GM21528 (cell line): Measurements from ENCODE around the gene DNPH1.
A peak's percentile ranks its signal among the peaks of the same experiment; 100 is the strongest.

Source experiments
- ATAC-seq: cut with Tn5 transposase; IDR thresholded peaks from one replicate; pipeline ENCODE4 v1.9.1; 2021; ENCODE audit warnings: mild to moderate bottlenecking, moderate library complexity; ENCODE audit not compliant: unreplicated experiment, low FRiP score

The DNPH1 gene

DNA sequence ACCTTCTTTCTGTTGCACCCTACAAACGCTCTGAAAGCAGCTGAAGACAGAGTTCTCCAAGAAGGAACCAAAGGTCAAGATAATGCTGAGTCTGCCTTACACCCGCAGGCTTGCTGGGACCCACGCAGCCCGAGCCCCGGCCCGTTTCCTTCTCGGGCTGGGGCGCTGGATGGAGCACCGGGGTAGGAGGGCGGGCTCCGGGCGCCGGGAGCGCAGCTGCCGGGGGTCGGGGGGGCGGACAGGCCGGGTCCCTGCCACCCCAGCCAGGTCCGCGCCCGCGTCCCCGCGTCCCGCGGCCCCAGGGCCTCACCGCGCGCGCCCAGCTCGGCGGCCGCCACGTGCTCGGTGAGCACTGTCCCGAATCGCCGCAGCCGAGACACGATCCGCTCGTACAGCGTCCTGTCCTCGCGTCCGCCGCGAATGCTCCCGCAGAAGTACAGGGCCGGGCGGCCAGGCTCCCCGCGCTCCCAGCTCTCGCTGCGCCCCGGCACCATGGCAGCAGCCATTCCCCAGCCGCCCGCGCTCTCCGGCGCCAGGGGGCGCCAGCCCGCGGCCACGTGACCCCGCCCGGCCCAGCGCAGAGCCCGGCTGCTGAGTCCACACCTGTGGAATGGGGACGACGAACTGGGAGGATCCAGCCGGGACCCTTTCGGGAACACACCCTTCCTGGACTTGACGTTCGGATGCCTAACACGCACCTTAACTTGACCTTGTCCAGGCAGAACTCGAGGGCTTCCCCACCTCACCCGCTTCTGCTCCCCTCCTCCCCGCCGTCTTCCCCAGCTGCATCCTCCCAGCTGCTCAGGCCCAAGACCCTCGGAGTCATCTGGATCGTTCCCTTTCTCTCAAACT is at the start of gene DNPH1:
Gene DNPH1, minus strand, starts transcription at position 531 of the 852 bp plus-strand sequence. Its CDS starts 25 bp downstream, at position 506.
- ATAC-seq: peak; percentile 71

DNA sequence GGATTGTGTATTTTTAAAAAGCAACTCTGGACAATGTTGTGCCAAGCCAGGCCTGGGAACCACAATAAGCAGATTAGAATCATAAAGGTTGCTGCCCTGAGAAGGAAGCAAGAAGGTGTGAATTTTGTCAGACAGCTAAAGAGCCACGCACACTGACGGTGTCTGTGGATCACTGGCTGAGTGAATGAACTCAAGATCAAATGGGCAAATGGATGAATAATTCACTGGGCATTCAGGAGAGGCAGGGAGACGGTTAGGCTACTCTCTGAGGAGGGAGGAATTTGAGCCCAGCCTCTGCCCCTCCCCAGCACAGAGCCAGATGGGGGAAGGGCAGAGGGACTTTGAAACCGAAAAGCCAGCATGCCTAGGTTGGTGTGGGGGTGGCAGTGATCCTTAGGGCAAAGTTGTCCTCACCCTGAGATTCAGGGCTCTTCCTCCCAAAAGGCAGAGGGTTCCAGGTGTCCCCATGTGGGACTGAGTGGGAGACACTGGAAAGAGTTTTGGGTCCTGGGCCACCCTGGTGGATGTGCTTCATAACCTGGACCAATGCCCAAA is 49.3 kb upstream of the DNPH1 start:
- ATAC-seq: no peak

GRCh38 chr6:43277643-43278523 is 48.6 kb upstream of the DNPH1 start:
- no peak for ATAC-seq

- ATAC-seq: no peak
These were observed 48.0 kb upstream of the DNPH1 start for GRCh38 chr6:43277306-43277642.

- ATAC-seq: no peak
These were observed 47.5 kb upstream of the DNPH1 start for GRCh38 chr6:43276577-43277305.

GRCh38 chr6:43275801-43276576 is 46.7 kb upstream of the DNPH1 start:
- no peak for ATAC-seq

- ATAC-seq: no peak
These were observed 45.8 kb upstream of the DNPH1 start for GRCh38 chr6:43274916-43275597.

DNA sequence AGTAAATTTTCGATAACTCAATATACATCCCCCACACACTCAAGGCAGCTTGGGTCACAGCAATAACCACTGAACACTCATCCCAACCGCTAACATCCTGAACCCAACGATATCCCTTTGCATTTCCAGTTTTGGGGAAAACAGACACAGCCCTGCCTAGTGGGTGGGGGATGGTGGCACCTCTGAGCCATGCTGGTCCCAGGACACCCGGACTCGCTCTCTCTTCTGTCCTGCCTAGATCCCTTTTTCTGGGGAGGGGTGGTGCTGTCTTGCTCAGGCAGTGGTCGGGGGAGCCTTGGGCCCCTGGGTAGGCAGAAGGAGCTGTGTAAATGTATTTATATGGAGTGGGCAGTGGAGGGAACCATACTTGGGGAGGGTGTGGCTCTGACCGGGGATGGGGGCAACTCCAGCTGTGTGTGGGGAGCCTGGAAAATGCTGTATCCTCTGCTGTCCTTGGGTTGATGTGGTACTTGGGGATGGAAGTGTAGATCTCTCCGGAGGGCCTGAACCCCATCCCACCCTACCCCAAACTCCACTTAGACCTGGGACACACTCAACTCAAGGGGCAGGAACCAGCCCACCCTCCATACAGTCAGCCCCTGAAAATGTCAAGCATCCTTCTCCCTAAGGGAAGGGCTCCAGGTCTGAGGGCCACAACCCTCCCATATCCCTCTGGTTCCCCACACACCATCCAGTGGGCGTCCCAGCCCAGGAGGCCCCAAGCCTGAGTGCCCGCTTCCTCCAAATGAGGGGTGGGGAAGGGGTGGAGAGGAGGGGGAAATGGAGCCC is 45.0 kb upstream of the DNPH1 start:
- no peak for ATAC-seq

- ATAC-seq: no peak
These were observed 44.4 kb upstream of the DNPH1 start for GRCh38 chr6:43273707-43274106.

DNA sequence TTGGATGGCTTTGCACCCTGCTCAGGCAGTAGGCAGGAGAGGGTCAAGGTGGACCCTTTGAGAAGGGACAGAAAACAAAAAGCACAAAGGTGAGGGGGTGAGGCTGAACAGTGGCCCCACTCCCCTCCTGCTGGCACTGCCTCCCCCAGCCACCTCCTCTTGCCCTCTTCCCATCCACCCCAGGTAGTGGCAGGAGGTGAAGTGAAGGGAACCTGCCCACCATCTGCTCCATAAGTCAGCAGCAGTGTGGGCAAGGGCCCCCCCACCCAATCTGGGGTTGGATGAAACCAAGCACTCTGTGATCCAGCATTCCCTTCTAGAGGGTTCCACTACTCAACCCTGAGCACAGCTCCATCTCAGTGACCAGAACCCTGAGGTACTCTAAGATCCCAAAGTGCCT is 42.7 kb upstream of the DNPH1 start:
- ATAC-seq: no peak

GRCh38 chr6:43271103-43271815 is 42.0 kb upstream of the DNPH1 start:
- ATAC-seq: no peak

GRCh38 chr6:43269273-43270007 is 40.2 kb upstream of the DNPH1 start:
- no peak for ATAC-seq

DNA sequence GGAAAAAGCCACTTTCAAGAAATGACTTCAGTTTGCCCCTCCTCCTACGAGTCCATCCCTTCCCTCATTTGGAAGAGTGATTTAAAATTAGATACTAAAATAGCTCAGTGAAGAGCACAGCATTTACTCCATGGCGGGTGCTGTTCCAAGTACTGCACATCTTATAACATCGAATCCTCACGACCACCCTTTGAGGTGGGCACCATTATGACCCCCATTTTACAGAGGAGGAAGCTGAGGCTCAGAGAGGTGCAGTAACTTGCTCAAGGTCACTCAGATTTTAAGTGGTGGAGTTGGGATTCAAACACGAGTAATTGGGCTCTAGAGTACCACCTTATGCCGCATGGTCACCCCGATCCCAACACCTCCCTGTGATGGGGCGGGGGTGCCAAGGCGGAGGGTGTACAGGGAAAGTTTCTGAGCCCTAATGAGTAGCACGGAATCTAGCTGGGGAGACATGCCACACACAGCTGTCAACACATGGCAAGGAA is 39.5 kb upstream of the DNPH1 start:
- no peak for ATAC-seq

DNA sequence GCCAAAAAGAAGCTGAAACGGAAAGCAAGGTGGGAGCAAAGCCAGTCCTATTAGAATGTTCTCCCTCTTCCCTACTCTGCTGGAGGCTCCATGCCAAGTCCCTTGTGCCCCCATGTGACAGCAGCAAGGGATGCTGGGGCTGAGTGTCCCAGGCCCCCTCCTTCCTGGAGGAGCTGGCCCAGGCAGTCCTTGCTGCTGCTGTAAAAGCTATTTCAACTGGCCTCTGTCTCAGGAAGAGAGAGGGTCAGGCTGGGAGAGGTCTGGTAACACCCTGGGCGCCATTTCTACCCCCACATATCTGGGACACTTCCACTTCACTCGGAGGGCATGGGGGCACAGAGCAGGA is 39.0 kb upstream of the DNPH1 start:
- ATAC-seq: no peak

DNA sequence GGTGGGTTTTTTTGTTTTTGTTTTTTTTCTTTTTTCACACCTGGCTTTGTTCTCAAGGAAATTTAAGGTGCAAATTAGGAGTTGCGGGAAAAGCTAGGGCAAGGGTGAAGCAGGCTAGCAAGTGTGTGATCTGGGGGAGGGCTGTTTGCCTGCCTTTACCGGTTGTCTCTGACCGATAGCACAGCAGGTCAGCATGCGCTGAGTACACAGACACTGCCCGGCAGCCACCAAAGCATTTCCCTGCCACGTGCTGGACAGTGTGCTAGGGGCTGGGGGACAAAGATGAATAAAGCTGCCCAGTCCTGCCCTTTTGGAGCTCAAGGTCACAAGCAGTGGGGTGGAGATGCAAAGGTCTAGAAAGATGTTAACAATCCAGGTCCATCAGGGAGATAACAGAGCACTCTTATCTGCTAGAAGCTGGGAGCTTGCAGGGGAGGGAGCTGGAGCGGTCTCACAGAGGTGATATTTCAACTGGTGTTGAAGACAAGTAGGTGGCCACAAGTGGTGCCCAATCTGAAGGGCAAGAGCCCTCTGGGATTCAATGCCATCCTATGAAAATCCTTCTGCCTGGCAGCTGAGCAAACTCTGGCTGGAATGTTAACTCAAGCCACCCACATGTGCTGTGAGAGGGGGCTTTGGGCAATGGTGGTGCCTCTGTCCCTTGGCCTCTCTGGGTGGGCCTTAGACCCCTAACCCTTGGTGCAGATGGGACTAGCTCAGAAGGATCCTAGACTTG is 38.5 kb upstream of the DNPH1 start:
- no peak for ATAC-seq

GRCh38 chr6:43265564-43265963 is 36.3 kb upstream of the DNPH1 start:
- ATAC-seq: no peak
